GM19240 (cell line): ENCODE results near the gene FANCF.

Experiments
- DNase-seq: peaks from one replicate; pipeline ENCODE4 v3.0.0; 2011; ENCODE audit warnings: low spot score; ENCODE audit not compliant: insufficient read length

Gene FANCF

GRCh38 chr11:22624742-22625447 is 728 bp downstream of the FANCF start:
- peak; percentile 8 for DNase-seq

- DNase-seq, result no peak
Observed at GRCh38 chr11:22617868-22618267, 7.8 kb downstream of the FANCF start.

- no peak for DNase-seq
Observed at GRCh38 chr11:22603933-22604332, 21.7 kb downstream of the FANCF start.

DNA sequence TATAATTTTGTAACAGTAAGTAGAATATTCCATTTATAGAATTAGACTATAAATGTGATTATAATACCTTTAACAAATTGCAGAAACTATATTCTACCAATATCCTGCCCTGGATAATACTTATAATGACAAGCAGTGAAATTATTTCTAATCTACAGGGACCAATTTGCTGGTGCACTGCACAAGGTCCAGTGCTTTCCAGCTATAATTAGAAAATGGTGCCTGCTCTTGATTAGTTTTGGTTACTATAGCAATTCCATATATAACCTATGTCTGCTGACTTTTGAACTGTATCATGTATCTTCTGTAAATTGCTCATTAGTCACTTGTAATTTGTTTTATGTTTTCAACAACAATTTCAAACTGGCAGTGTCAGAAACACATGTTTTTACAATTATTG is 23.1 kb downstream of the FANCF start:
- no peak for DNase-seq

DNA sequence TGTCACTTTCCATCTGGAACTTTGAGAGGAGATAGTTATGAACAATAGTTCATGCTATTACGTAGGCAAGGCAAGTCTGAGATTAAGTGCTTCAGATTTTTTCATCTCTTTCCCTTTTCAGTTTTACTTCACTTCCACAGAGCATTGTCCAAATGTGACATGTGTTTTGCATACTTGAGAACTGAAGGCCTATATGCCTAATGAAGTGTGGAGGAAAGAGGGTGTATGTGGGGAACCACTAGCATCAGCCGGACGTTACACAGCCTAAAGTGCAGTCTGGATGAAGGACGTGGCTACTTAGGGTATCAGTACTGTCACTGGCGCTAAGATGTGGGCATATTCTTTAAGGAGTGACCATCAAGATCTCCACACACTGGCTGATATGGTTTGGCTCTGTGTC is 26.2 kb downstream of the FANCF start:
- no peak for DNase-seq

DNA sequence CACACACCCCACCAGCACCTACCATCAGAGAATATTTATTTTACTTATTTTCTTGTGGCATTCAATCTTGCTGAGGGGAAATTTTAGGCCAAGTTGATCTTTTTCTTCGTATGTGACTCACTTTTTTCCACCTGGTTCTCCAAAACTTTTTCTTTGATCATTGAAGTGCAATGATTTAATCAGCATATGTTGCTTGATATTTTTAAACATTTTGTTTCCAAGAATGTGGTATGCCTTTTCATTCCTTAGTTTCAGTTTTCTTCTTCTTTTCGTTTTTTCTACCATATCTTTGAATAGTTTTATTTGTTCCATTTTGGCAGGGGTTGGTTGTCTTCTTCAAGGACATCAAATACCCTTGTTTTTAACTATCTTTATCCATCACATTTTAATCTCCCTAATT is 28.6 kb downstream of the FANCF start:
- DNase-seq, result no peak

DNA sequence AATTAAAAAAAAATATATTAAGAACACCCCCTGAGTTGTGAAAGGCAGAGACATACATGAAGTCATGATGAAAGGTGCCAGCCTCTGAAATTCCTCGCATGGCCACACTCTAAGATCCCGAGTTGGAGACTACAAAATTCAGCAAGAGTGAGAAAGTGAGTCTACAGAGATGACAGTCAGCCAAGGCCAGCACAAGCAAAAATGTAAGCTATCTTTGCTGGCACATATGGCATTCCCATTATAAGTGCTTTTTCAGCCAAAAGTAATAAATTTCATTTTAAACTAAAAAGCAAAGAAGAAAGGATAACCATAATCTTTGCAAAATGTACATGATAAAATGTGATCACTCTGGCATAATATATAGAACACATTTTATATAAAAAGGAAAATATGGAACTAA is 40.6 kb downstream of the FANCF start:
- no peak for DNase-seq

- DNase-seq, result no peak
Observed at GRCh38 chr11:22583963-22584492, 41.6 kb downstream of the FANCF start.

GRCh38 chr11:22582151-22582410 is 43.5 kb downstream of the FANCF start:
- DNase-seq, result no peak

DNA sequence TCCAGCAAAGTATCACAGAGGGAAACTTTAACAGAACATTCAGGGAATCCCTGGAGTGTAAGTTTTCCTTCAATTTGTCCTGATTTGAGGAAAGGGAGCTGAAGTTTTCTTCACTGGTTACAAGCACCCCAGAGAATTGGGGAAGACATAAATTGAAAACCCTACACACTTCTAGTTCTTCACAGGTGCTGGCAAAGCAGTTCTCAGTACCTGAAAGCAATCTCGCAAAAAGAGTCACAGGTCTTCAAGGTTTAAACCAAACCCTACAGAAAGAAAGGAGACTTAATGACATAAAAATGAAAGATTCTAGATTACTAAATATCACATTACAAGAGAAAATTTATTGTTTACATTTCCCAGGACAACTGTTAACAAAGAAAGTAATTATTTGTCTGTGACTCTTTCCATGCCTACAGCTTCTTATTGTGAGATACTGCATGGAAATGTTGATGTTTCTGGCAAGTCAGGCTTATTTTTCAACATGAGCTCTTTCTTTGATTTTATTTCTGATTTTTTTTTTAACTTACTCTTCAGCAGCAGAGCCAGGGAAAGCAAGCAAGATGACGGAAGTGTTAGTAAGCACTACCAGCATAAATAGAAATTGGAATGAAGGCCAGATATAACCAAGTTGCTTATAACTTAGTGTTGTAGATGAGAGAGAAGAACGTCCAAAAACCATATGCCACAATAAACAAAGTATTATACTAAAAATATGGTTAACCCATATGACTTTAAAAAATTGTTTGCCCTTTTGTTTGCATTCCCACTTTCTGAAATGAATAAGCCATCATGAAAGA is 44.1 kb downstream of the FANCF start:
- DNase-seq, result no peak

- DNase-seq, result no peak
Observed at GRCh38 chr11:22577854-22578253, 47.8 kb downstream of the FANCF start.
